MCF 10A (cell line): ENCODE measurements around the gene ST7. TPM values are rescaled to one million over a fixed set of nuclear protein-coding genes. Genes with fewer than 3 reads are reported as not detected.

ENCODE experiments used
- BruUV-seq: library from RNA; stranded (reverse); fragments of 400-500 nt; replicated peaks from 2 replicates; lab custom pipeline; 2021; lab: Mats Ljungman, UMichigan
- CTCF ChIA-PET: fragments of 300-600 bp; sonication (Branson Sonifier 250); formaldehyde crosslinking; extraction: SDS; loops from one replicate; lab custom pipeline; 2021; ENCODE audit warnings: antibody characterized with exemption, inconsistent platforms; lab: Yijun Ruan, JAX
- POLR2A ChIA-PET: fragments of 300-600, 350-650 bp; sonication (Branson Sonifier 250); formaldehyde crosslinking; extraction: SDS; loops from one replicate; lab custom pipeline; 2020; ENCODE audit warnings: antibody characterized with exemption, inconsistent platforms; lab: Yijun Ruan, JAX
- DNase-seq: peaks from one replicate; pipeline ENCODE4 v3.0.0-alpha.2; 2018; ENCODE audit not compliant: unreplicated experiment
- H3K27ac Mint-ChIP-seq: one replicate; pipeline ENCODE4 v1.8.0; 2022; ENCODE audit warnings: mild to moderate bottlenecking, low read depth, mixed read lengths; ENCODE audit not compliant: unreplicated experiment
- H3K27me3 Mint-ChIP-seq: one replicate; pipeline ENCODE4 v1.8.0; 2022; ENCODE audit warnings: mixed read lengths; ENCODE audit not compliant: insufficient read depth, unreplicated experiment
- H3K36me3 Mint-ChIP-seq: one replicate; pipeline ENCODE4 v1.8.0; 2022; ENCODE audit warnings: mild to moderate bottlenecking, moderate library complexity, mixed read lengths; ENCODE audit not compliant: insufficient read depth, unreplicated experiment
- H3K4me1 Mint-ChIP-seq: one replicate; pipeline ENCODE4 v1.8.0; 2022; ENCODE audit warnings: mixed read lengths; ENCODE audit not compliant: insufficient read depth, unreplicated experiment
- H3K4me3 Mint-ChIP-seq: one replicate; pipeline ENCODE4 v1.8.0; 2022; ENCODE audit warnings: mild to moderate bottlenecking, moderate library complexity, mixed read lengths; ENCODE audit not compliant: unreplicated experiment
- H3K9me3 Mint-ChIP-seq: one replicate; pipeline ENCODE4 v1.8.0; 2022; ENCODE audit warnings: mixed read lengths; ENCODE audit not compliant: unreplicated experiment
- intact Hi-C: fragments of 100-400 bp; cut with micrococcal nuclease; formaldehyde crosslinking; loops from 2 replicates; pipeline ENCODE4 v1.14.1; 2022
- total RNA-seq: library from RNA; stranded (reverse); gene quantifications from 2 replicates; pipeline ENCODE4 v1.2.3, GENCODE V29; 2022
- TF ChIP-seq, protein P1 (sequence below): fragments of 200-600 bp; IDR thresholded peaks from one replicate; pipeline ENCODE4 v1.8.0; 2022; ENCODE audit warnings: antibody characterized with exemption, mild to moderate bottlenecking; ENCODE audit not compliant: unreplicated experiment

ST7 gene
- total RNA-seq, 1 experiment from 2014 or later, result 18.5 TPM

DNA sequence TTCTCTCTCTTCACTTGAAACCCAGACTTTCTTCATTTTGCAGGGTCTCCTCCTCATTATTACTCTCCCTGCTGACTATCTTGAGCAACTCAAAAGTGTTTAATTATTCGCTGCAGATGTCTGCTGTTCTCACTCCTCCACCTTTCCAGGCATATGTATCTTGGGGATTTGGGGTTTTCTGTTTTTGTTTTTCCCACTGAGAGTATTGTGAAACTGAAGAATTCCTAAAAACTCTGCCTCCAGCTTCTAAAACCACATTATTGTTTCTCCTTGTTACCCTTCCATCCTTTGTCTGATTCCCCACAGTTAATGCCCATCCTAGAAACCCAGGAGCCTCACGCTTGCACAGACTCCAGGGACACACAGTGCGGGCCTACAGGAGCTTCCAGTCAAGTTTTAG lies 318.3 kb downstream of the ST7 start:
- Mint-ChIP-seq H3K4me1 (peaks cover 20% of the 10 kb centered on the region), H3K4me3 (no peak overlapping the region), H3K27me3 (no peaks in the 10 kb centered on the region), H3K9me3 (no peaks in the 10 kb centered on the region), H3K36me3 (no peaks in the 10 kb centered on the region), H3K27ac (peak overlapping the region; percentile 37)
- DNase-seq, result no peak
- TF ChIP-seq, protein P1, sequence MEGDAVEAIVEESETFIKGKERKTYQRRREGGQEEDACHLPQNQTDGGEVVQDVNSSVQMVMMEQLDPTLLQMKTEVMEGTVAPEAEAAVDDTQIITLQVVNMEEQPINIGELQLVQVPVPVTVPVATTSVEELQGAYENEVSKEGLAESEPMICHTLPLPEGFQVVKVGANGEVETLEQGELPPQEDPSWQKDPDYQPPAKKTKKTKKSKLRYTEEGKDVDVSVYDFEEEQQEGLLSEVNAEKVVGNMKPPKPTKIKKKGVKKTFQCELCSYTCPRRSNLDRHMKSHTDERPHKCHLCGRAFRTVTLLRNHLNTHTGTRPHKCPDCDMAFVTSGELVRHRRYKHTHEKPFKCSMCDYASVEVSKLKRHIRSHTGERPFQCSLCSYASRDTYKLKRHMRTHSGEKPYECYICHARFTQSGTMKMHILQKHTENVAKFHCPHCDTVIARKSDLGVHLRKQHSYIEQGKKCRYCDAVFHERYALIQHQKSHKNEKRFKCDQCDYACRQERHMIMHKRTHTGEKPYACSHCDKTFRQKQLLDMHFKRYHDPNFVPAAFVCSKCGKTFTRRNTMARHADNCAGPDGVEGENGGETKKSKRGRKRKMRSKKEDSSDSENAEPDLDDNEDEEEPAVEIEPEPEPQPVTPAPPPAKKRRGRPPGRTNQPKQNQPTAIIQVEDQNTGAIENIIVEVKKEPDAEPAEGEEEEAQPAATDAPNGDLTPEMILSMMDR, result no peak
- ChIA-PET POLR2A (no interaction called here), CTCF (no interaction called here)
- intact Hi-C loops, result no loop called here
- BruUV-seq, result no TSS peak

- Mint-ChIP-seq H3K4me3 (no peak overlapping the region), H3K9me3 (no peaks in the 10 kb centered on the region), H3K27me3 (no peaks in the 10 kb centered on the region), H3K36me3 (peaks cover 2% of the 10 kb centered on the region), H3K4me1 (peaks cover 20% of the 10 kb centered on the region), H3K27ac (no peak overlapping the region)
- ChIA-PET CTCF (interaction anchor here (1.1 kb wide), 1 partner anchor 118 kb away, joined by 3 read pairs; no protein-coding TSS in a partner anchor), POLR2A (no interaction called here)
- TF ChIP-seq, protein P1, result no peak
- DNase-seq, result no peak
- no TSS peak for BruUV-seq
- intact Hi-C loops, result no loop called here
Measured at GRCh38 chr7:117272017-117272759, 318.9 kb downstream of the ST7 start.

DNA sequence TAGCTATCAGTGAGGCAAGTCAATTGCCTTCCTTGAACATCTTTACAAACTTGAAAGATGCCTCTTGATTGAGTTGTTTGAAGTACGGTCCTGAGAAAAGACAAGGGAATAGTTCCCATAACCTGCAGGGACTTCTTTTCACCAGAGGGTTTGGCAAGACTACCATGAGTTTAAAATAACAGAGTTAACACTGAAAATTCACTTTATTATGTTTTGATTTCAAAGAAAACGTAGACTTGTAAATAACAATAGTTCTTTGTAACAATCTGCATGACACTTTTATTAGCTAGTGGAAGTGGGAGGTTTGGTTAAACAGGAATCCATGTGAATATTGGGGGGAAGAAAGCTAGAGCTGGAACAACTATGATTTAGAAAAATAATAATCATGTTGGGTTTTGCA lies 320.0 kb downstream of the ST7 start:
- Mint-ChIP-seq H3K9me3 (no peaks in the 10 kb centered on the region), H3K4me3 (no peak overlapping the region), H3K36me3 (peaks cover 5% of the 10 kb centered on the region), H3K27ac (no peak overlapping the region), H3K4me1 (peaks cover 20% of the 10 kb centered on the region), H3K27me3 (no peaks in the 10 kb centered on the region)
- no peak for DNase-seq
- no TSS peak for BruUV-seq
- TF ChIP-seq, protein P1, result no peak
- intact Hi-C loops, result no loop called here
- ChIA-PET POLR2A (interaction anchor here (0.7 kb wide), 1 partner anchor 319 kb away, joined by 3 read pairs; no protein-coding TSS in a partner anchor), CTCF (interaction anchor here (1.1 to 2.1 kb wide), 2 partner anchors 60 to 117 kb away, joined by 3 to 9 read pairs; no protein-coding TSS in a partner anchor)

GRCh38 chr7:117273814-117274225 lies 320.5 kb downstream of the ST7 start:
- Mint-ChIP-seq H3K27ac (peak overlapping the region; percentile 63), H3K4me1 (peaks cover 20% of the 10 kb centered on the region), H3K9me3 (no peaks in the 10 kb centered on the region), H3K4me3 (no peak overlapping the region), H3K27me3 (no peaks in the 10 kb centered on the region), H3K36me3 (peaks cover 5% of the 10 kb centered on the region)
- BruUV-seq, result no TSS peak
- ChIA-PET POLR2A (interaction anchor here (0.6 to 1.1 kb wide), 4 partner anchors 10 to 105 kb away, joined by 3 read pairs; no protein-coding TSS in a partner anchor), CTCF (interaction anchor here (0.6 to 2.1 kb wide), 2 partner anchors 61 to 140 kb away, joined by 3 to 9 read pairs; no protein-coding TSS in a partner anchor)
- intact Hi-C loops, result no loop called here
- DNase-seq, result peak; percentile 58
- TF ChIP-seq, protein P1, result no peak
